GM18526 (cell line): ENCODE results near the gene MORC3.

Experiments used
- POLR2A ChIP-seq: IDR thresholded peaks from 3 replicates; pipeline ENCODE4 v1.6.1; 2011; ENCODE audit not compliant: insufficient read length; ENCODE audit errors: extremely low read depth

Gene MORC3

DNA sequence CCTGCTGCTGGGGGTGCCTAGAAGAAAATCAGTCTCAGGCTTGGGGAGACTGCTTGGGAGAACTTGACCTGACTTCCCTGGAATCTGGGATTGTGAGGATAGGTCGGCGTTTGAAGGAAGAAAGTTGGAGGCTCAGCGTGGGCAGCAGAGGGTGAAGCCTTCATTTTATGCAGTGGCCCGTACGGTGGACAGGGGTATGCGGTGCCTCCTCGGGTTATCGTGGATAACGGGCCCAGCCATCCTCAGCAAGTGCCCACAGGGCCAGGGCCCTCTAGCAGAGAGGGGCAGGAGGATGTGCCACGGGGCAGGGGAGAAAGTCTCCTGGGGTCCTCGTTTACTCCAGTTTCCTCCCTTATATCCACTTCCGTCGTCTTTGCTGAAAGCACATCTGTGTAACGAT is 99.2 kb downstream of the MORC3 start:
- no peak for TF ChIP-seq POLR2A

DNA sequence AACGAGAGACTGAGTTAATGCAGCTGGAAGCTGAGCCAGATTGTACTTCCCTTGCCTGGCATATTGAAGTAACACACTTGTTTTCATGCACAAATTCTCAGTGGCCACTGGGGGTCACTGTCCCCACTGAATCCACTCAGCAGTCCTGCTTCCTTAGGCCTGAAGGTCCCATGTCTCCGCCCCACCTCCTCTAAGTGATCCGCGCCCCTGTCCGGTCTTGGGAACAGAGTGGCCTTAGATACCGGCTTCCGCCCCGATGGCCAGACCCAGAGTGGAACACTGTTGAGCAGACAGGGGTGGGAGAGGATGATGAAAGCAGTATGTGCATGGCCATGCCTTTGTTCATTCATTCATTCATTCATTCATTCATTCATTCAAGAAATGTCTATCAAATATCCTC is 100.0 kb downstream of the MORC3 start:
- TF ChIP-seq POLR2A = no peak

DNA sequence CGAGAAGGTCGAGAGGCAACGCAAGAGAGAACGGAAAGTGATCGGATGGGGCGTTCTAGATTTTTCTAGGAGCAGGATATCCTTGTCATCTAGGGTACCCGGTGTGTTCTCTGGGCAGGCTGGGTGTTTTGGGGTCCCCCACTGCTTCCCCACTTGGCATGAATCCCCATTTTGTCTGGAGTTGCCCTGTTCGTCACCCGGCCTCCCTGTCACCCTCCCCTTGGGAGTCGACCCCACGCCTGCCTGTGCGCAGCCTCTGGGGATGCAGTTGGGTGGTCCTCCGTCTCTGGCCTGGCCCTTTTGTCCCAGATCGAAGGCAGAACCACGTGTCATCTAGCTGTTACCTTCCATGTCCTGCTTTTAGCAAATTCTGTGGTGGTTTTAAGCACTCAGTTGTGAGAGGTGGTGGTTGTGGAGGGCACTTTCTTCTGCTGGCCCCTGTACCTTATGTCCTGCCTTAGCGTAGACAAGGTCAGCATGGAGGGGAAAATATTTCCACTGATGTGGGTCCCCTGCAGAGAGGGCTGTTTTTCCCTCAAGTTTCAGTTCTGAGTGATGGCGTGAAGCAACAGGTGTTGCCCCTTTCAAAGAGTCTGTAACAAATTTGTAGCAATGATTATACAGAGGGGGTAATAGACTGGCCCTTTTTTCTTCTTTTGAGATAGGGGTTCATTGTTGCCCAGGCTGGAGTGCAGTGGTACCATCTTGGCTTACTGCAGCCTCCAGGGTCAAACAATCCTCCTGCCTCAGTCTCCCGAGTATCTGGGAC is 100.8 kb downstream of the MORC3 start:
- TF ChIP-seq POLR2A = no peak

DNA sequence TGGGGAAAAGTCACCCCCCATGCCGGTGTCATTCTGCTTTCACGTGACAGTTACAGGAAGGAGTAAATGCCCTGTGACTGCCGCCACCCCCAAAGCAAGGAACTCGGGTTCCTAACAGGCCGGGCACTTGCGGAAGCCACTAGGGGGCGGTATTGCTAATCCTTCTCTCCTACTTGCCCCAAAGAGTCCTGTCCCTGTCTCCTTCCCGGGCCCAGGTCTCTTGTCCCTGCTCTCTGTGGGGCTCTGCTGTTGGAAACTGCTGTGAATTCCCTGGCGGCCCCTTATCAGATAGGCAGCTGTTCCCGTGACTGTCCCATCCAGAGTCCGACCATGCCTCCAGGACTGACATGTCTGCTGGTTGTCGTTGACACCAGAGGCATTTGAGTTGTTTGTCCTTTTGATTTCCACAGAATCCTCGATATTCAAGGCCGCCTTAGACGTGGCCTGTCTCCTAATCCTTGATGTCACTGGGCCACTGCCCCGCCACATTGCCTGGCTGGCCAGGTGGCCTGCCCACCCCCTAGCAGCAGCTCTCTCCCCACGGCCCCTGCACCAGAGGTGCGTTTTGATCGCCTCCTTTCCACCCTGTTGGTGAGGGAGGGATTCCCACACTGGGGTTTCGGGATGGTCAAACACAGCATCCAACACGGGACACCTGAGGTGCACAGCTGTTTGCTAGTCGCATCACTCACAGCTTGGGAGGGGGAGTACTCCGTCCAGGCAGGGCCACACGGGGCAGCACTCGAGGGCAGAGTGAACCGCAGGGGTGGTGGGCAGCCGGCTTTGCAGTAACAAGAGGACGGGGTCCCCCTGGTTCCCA is 102.5 kb downstream of the MORC3 start:
- no peak for TF ChIP-seq POLR2A

DNA sequence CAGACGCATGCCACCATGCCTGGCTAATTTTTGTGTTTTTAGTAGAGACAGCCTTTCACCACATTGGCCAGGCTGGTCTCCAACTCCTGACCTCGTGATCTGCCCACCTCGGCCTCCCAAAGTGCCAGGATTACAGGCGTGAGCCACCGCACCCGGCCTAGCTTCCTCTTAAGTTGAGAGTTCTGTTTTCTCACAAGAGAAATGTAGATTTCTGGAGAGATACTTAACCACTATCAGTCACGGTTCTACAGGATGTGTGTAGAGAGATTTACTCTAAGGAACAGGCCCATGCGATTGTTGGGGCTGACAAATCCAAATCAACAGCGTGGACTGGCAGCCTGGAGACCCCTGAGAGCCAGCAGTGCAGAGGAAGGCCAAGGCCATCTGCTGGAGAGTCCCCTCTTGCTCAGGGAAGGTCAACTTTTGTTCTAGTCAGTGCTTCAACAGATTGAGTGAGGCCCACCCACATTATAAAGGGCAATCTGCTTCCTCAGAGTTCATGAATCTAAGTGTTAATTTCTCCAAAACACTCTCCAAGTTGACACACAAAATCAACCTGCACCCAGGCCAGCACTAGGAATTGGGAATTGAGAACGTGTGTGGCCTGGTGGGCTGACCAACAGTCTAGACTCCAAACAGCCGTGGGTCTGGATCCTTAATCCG is 103.9 kb downstream of the MORC3 start:
- TF ChIP-seq POLR2A = no peak

DNA sequence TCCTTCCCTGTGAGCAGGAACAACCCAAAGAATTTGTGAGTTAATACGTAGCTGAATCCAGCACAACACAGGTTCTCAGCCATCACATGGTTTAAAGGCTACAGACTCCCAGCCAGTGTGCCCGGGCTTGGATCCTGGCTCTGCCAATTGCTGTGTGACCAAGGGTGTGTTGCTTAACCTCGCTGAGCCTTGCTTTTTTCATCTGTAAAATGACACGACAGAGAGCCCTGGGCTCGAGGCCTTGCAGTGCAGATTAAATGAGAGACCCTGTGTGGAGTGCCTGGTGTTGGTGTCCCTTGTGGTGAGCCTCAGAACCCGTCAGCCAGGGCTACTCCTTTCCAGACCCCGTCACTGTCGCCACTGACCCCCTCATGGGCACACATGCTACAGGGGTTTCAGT is 104.6 kb downstream of the MORC3 start:
- TF ChIP-seq POLR2A = no peak

DNA sequence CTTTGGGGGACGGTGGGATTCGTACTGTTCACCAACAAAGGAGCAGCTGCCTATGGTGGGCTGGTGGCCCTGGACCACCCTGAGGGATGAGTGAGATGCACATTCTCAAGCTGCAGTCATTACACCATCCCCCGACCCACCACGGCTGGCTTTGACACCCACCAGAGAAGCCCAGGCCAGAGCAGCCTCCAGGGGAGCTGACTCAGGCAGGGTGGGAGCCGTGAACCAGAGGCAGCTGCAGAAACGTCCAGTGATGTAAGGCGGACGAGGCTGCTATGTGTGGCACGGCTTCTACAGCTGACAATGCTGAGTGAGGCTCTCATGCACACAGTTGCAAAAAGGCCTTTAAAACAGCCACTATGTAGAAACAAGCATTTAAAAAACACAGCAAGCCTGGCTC is 105.3 kb downstream of the MORC3 start:
- TF ChIP-seq POLR2A = no peak
